HG03378 (cell line): ENCODE measurements around the gene PDZK1.
"Not testable (repeated sequence)": the region's sequence is repeated elsewhere in the genome, so short reads cannot be mapped to it uniquely, and the experiment has no call there.

Source experiments
- ATAC-seq: cut with Tn5 transposase; IDR thresholded peaks from one replicate; pipeline ENCODE4 v1.9.1; 2021; ENCODE audit warnings: mild to moderate bottlenecking, moderate library complexity; ENCODE audit not compliant: unreplicated experiment

Gene PDZK1

DNA sequence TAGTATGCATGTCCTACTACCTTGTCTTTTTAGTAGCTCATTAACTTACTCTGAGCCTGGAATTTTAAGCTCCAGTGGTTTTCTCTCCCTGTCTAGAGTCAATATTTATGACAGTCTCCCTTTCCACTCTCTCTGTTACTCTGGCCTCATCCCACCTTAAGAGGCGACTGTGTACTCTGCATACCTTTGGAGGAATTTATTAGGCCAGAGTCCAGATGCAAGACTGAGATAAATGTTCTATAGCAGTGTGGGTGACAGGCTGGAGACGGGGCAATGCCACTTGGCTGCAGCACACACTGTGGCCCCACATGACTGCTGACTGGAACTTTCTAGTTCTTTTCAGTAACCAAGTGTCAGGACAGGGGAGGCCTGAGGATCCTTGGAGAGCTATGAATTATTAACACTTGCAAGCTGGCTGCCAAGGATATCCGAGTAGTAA, 4.1 kb upstream of the PDZK1 start:
- ATAC-seq, result no peak

GRCh38 chr1:145710291-145711027, 3.3 kb upstream of the PDZK1 start:
- ATAC-seq, result no peak

GRCh38 chr1:145708063-145708462, 895 bp upstream of the PDZK1 start:
- ATAC-seq, result no peak

DNA sequence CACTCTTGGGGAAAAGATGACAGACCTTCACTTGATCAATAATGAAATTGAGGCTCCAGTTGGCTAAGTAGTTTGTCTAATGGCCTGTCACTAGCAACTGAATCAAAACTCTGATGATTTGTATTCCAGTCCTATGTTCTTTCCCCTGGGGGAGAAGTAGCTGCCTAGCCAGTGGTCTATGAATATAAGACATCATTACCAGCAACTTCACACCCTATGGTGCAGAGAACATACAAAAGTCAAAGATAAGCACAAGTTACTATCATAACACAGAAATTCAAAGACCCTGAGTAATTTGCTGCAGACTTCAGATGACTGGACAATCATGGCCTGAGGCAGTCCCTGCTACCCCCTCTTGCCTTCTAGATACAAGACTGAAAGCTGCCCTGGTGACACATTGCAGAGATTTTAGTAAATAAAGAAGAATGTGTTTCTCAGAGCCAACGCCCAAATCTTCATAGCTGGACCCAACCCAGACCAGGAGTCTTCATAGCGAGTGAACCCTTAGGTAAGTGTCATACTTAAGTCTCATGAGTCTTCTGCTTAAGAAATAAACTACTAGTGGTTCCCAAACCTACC, 993 bp downstream of the PDZK1 start:
- no peak for ATAC-seq

GRCh38 chr1:145705622-145706021, 1.5 kb downstream of the PDZK1 start:
- no peak for ATAC-seq

- ATAC-seq, result no peak
Observed at GRCh38 chr1:145702826-145703225, 4.3 kb downstream of the PDZK1 start.

GRCh38 chr1:145702052-145702451, 5.1 kb downstream of the PDZK1 start:
- no peak for ATAC-seq

- ATAC-seq, result no peak
Observed at GRCh38 chr1:145701306-145701862, 5.8 kb downstream of the PDZK1 start.

GRCh38 chr1:145696630-145696960, 10.6 kb downstream of the PDZK1 start:
- no peak for ATAC-seq

DNA sequence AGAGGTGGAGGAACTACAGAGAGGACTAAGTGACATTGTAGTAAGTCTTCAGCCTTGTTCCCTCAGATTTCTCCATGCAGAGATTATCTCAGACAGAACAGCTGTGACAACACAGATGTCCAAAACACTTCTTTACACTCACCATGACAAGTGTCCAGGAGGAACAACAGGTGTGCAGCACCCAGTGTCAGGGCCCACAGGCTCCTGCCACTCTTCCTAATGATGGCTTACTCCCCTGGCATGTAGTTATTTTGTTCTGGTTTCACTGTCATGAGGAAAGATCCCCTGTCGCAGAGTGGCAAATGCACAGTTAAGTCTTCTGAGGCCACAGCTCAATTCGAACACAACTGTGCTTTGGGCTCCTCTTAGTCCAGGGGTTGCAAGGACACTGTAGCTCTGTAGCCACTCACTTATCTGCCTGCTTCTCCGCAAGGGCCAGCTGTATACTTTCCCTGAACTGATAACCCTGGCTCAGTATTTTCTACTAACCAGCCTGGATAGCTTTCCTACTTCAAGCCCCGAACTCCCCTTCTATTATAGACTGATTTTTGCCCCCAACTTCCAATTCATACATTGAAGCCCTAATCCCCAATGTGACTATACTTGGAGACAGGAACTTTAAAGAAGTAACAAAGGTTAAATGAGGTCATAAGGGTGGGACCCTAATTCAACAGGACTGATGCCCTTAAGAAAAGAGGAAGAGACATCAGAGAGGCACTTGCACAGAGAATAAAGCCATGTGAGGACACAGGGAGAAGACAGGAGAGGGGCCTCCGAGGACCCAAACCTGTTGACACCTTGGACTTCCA, 11.1 kb downstream of the PDZK1 start:
- no peak for ATAC-seq

- ATAC-seq, result no peak
Observed at GRCh38 chr1:145692785-145693443, 14.3 kb downstream of the PDZK1 start.

- peak; percentile 82 for ATAC-seq
Observed at GRCh38 chr1:145690587-145691558, 16.3 kb downstream of the PDZK1 start.

- no peak for ATAC-seq
Observed at GRCh38 chr1:145689922-145690321, 17.2 kb downstream of the PDZK1 start.

- no peak for ATAC-seq
Observed at GRCh38 chr1:145688924-145689323, 18.2 kb downstream of the PDZK1 start.

DNA sequence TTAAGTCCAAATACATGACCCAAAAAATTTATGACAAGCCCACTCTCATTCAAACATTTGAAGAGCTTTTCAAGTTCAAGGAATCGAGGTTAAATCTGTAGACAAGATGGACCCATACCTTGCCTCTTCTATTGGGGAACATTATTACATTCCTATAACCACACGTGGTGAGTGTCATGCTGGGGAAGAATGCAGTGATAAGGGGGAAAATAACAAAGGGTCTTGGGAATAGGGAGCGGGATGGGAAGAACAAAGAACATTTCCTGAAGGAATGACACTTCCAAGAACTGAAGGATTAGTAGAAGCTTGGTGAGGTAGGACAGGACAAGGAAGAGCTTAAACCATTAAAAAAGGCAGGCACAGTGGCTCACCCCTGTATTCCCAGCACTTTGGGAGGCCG, 18.8 kb downstream of the PDZK1 start:
- no peak for ATAC-seq

- ATAC-seq, result not testable (repeated sequence)
Observed at GRCh38 chr1:145686078-145686477, 21.1 kb downstream of the PDZK1 start.

DNA sequence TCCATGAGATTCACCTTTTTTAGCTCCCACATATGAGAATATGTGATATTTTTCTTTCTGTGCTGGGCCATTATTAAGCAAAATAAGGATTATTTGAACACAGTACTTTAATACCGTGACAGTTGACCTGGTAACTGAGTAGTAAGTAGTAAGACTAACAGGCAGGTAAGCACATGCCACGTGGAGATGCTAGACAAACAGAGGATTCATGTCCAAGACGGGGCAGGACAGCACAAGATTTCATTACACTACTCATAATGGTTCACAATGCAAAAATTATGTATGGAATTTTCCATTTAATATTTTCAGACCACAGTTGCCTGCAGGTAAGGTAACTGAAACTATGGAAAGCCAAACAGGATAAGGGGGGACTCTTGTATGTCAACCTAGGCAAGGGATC, 22.3 kb downstream of the PDZK1 start:
- not testable (repeated sequence) for ATAC-seq

- ATAC-seq, result not testable (repeated sequence)
Observed at GRCh38 chr1:145673217-145673616, 34.0 kb downstream of the PDZK1 start.

- ATAC-seq, result not testable (repeated sequence)
Observed at GRCh38 chr1:145670995-145671745, 36.0 kb downstream of the PDZK1 start.
